GM19397 (cell line): ENCODE results near the gene RBP7.
"Not testable (repeated sequence)": the region's sequence is repeated elsewhere in the genome, so short reads cannot be mapped to it uniquely, and the experiment has no call there.

ENCODE experiments used
- ATAC-seq: cut with Tn5 transposase; IDR thresholded peaks from one replicate; pipeline ENCODE4 v1.9.1; 2021; ENCODE audit warnings: mild to moderate bottlenecking, moderate library complexity; ENCODE audit not compliant: unreplicated experiment

Gene RBP7

GRCh38 chr1:9996624-9997582, at the start of gene RBP7:
Gene RBP7 (plus strand): TSS chr1:9997228. CDS start chr1:9997259, 31 bp downstream.
- ATAC-seq, result no peak

GRCh38 chr1:9957726-9958125, 39.3 kb upstream of the RBP7 start:
- ATAC-seq, result no peak

GRCh38 chr1:9960011-9960410, 37.0 kb upstream of the RBP7 start:
- ATAC-seq, result no peak

GRCh38 chr1:9960706-9961562, 36.1 kb upstream of the RBP7 start:
- ATAC-seq, result no peak

GRCh38 chr1:9984253-9984652, 12.8 kb upstream of the RBP7 start:
- ATAC-seq, result no peak

GRCh38 chr1:9985001-9985400, 12.0 kb upstream of the RBP7 start:
- no peak for ATAC-seq

GRCh38 chr1:9989773-9990172, 7.3 kb upstream of the RBP7 start:
- no peak for ATAC-seq

GRCh38 chr1:9990944-9991343, 6.1 kb upstream of the RBP7 start:
- no peak for ATAC-seq

- no peak for ATAC-seq
Observed at GRCh38 chr1:9992910-9993309, 4.1 kb upstream of the RBP7 start.

- no peak for ATAC-seq
Observed at GRCh38 chr1:9993561-9994075, 3.4 kb upstream of the RBP7 start.

GRCh38 chr1:10001016-10001665, 4.1 kb downstream of the RBP7 start:
- no peak for ATAC-seq

- ATAC-seq, result not testable (repeated sequence)
Observed at GRCh38 chr1:10005248-10005647, 8.2 kb downstream of the RBP7 start.

GRCh38 chr1:10007169-10007568, 10.1 kb downstream of the RBP7 start:
- no peak for ATAC-seq

- ATAC-seq, result no peak
Observed at GRCh38 chr1:10014016-10014415, 17.0 kb downstream of the RBP7 start.

GRCh38 chr1:10019561-10019960, 22.5 kb downstream of the RBP7 start:
- no peak for ATAC-seq

- ATAC-seq, result no peak
Observed at GRCh38 chr1:10020086-10020485, 23.1 kb downstream of the RBP7 start.

GRCh38 chr1:10020678-10021077, 23.6 kb downstream of the RBP7 start:
- not testable (repeated sequence) for ATAC-seq

- ATAC-seq, result not testable (repeated sequence)
Observed at GRCh38 chr1:10021992-10022391, 25.0 kb downstream of the RBP7 start.

GRCh38 chr1:10022656-10023055, 25.6 kb downstream of the RBP7 start:
- no peak for ATAC-seq

GRCh38 chr1:10025354-10025753, 28.3 kb downstream of the RBP7 start:
- no peak for ATAC-seq

- no peak for ATAC-seq
Observed at GRCh38 chr1:10027027-10027426, 30.0 kb downstream of the RBP7 start.
